GM18502 (cell line): ENCODE results near the gene UTP20.
"Not testable (repeated sequence)": the region's sequence is repeated elsewhere in the genome, so short reads cannot be mapped to it uniquely, and the experiment has no call there.

Experiments
- ATAC-seq: cut with Tn5 transposase; IDR thresholded peaks from one replicate; pipeline ENCODE4 v1.9.1; 2021; ENCODE audit warnings: mild to moderate bottlenecking; ENCODE audit not compliant: unreplicated experiment, poor library complexity

Gene UTP20

GRCh38 chr12:101422066-101422465 is 142.2 kb downstream of the UTP20 start:
- not testable (repeated sequence) for ATAC-seq

GRCh38 chr12:101424620-101425019 is 144.7 kb downstream of the UTP20 start:
- ATAC-seq: no peak

DNA sequence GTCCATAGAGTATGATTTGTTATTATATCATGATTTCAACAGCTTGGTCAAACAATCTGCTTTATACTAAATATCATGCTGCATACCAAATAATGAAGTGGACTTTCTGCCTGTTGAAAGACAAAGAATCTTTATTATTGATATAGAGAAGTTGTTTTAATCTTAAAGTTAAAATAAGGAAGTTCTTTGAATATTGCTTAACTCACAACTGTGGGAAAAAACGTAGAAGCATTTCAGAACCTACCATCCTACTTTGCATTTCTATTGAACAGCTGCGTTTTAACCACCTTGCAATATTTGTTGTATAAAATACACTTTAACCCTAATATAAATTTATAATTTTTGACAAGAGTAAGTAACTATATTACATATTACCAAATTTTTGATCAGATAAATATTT is 150.6 kb downstream of the UTP20 start:
- no peak for ATAC-seq

- ATAC-seq: no peak
Measured at GRCh38 chr12:101436136-101436535, 156.2 kb downstream of the UTP20 start.
